OCI-LY7 (cell line): ENCODE results near the gene MFSD6. TPM values are rescaled to one million over a fixed set of nuclear protein-coding genes. Genes with fewer than 3 reads are reported as not detected.

Experiments used
- BruUV-seq: library from RNA; stranded (reverse); fragments of 400-500 nt; replicated peaks from 2 replicates; lab custom pipeline; 2021; lab: Mats Ljungman, UMichigan
- CTCF ChIA-PET: fragments of 300-600 bp; sonication (Branson Sonifier 250); formaldehyde crosslinking; loops from one replicate; lab custom pipeline; 2022; ENCODE audit warnings: antibody characterized with exemption; ENCODE audit not compliant: unreplicated experiment; lab: Charles Lee
- POLR2A ChIA-PET: fragments of 300-600 bp; sonication (Branson Sonifier 250); formaldehyde crosslinking; loops from one replicate; lab custom pipeline; 2022; ENCODE audit warnings: antibody characterized with exemption; lab: Charles Lee
- DNase-seq: peaks from one replicate; pipeline ENCODE4 v3.0.0-alpha.2; 2015; ENCODE audit warnings: low spot score
- H2AFZ ChIP-seq: fragments of 200-600 bp; sonication (generic), shearing (Covaris generic); 2 replicates; pipeline ENCODE4 v1.6.1; 2014; ENCODE audit warnings: mild to moderate bottlenecking, antibody characterized with exemption, low read length, moderate library complexity
- H3K27ac ChIP-seq: fragments of 200-600 bp; sonication (generic); 2 replicates; pipeline ENCODE4 v1.5.1; 2014; ENCODE audit warnings: mixed run types, low read depth, mild to moderate bottlenecking, moderate library complexity, low read length, inconsistent platforms; ENCODE audit not compliant: poor library complexity, severe bottlenecking
- H3K36me3 ChIP-seq: fragments of 200-600 bp; sonication (generic); 2 replicates; pipeline ENCODE4 v1.6.1; 2014; ENCODE audit warnings: mild to moderate bottlenecking, antibody characterized with exemption, low read length, moderate library complexity, mixed read lengths; ENCODE audit not compliant: insufficient read depth
- H3K4me1 ChIP-seq: fragments of 200-600 bp; sonication (generic); 2 replicates; pipeline ENCODE4 v1.5.1; 2014; ENCODE audit warnings: mild to moderate bottlenecking, low read length; ENCODE audit not compliant: insufficient read depth, poor library complexity, severe bottlenecking
- H3K4me2 ChIP-seq: fragments of 200-600 bp; sonication (generic); 2 replicates; pipeline ENCODE4 v1.6.1; 2014; ENCODE audit warnings: mild to moderate bottlenecking, low read length
- H3K4me3 ChIP-seq: fragments of 200-600 bp; sonication (generic); 2 replicates; pipeline ENCODE4 v1.5.1; 2014; ENCODE audit warnings: mild to moderate bottlenecking, low read depth, low read length; ENCODE audit not compliant: poor library complexity, severe bottlenecking
- H3K79me2 ChIP-seq: fragments of 200-600 bp; sonication (generic); 2 replicates; pipeline ENCODE4 v1.6.1; 2016; ENCODE audit warnings: low read depth, mild to moderate bottlenecking, low read length, moderate library complexity, mixed read lengths; ENCODE audit not compliant: insufficient read depth
- H3K9me2 ChIP-seq: fragments of 200-600 bp; sonication (generic); 2 replicates; pipeline ENCODE4 v1.6.1; 2016; ENCODE audit warnings: mild to moderate bottlenecking, low read length, mixed read lengths; ENCODE audit not compliant: insufficient read depth
- H3K9me3 ChIP-seq: fragments of 200-600 bp; sonication (generic); 2 replicates; pipeline ENCODE4 v1.6.1; 2014; ENCODE audit warnings: mild to moderate bottlenecking, mixed run types, low read length, mixed read lengths
- H4K20me1 ChIP-seq: fragments of 200-600 bp; sonication (generic); 2 replicates; pipeline ENCODE4 v1.6.1; 2014; ENCODE audit warnings: mild to moderate bottlenecking, antibody characterized with exemption, low read length, moderate library complexity, mixed read lengths; ENCODE audit not compliant: insufficient read depth
- EZH2phosphoT487 ChIP-seq: fragments of 200-600 bp; sonication (generic); IDR thresholded peaks from 2 replicates; pipeline ENCODE4 v1.6.1; 2018; ENCODE audit warnings: low read depth, borderline replicate concordance, mild to moderate bottlenecking, mixed run types, antibody characterized with exemption, low read length, moderate library complexity, mixed read lengths
- intact Hi-C: fragments of 100-400 bp; cut with micrococcal nuclease; formaldehyde crosslinking; loops from one replicate; pipeline ENCODE4 v1.10.0; 2022; ENCODE audit not compliant: unreplicated experiment
- total RNA-seq, 2 experiments: library from RNA; depleted of rRNA in 1 of 2; stranded (reverse); fragments of >200 nt in 1 of 2; shearing (Covaris generic) in 1 of 2; gene quantifications; 2 replicates each; pipeline ENCODE4 v1.2.3, GENCODE V29; 2014 to 2022
- TF ChIP-seq, protein P1 (sequence below): fragments of 200-600 bp; sonication (generic); conservative IDR thresholded peaks from 2 replicates; pipeline ENCODE4 v1.5.1; 2014; ENCODE audit warnings: mild to moderate bottlenecking, antibody characterized with exemption, low read length, moderate library complexity, mixed read lengths

Gene MFSD6
- total RNA-seq, 2 experiments from 2014 or later: 8.3 to 19.5 TPM

DNA sequence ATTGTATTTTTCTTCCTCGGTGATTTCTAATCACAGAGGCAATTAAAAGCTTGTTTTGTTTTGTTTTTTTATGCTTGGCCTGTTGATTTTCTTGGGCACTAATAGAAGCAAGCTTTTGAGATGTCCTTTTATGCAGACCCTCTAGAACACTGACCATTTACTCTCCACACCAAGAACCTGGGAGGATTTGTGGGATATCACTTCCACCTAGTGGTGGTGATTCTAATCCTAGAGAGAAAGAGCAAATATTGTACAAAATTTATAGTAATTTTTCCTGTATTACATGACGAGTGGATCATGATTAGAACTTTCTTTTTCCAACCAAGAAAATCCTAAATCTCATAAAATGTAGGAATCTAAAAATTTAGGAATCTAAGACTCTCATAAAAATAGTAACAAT, 102.9 kb downstream of the MFSD6 start:
- H3K9me3 ChIP-seq: no peaks in the 10 kb centered on the region
- H3K79me2 ChIP-seq: no peaks in the 10 kb centered on the region
- BruUV-seq: no TSS peak
- intact Hi-C loops: loop anchor here (1.0 to 10.0 kb wide), 2 partner anchors 128 to 426 kb away; no protein-coding TSS in a partner anchor
- H4K20me1 ChIP-seq: no peaks in the 10 kb centered on the region
- POLR2A ChIA-PET: interaction anchor here (0.8 to 1.2 kb wide), 2 partner anchors 53 to 65 kb away, joined by 3 read pairs; no protein-coding TSS in a partner anchor
- H3K27ac ChIP-seq: no peak overlapping the region
- CTCF ChIA-PET: no interaction called here
- no peaks in the 10 kb centered on the region for H3K9me2 ChIP-seq
- no peak overlapping the region for H3K4me3 ChIP-seq
- peaks cover 30% of the 10 kb centered on the region for H3K36me3 ChIP-seq
- DNase-seq: peak; percentile 7
- no peak for TF ChIP-seq EZH2phosphoT487
- TF ChIP-seq, protein P1, sequence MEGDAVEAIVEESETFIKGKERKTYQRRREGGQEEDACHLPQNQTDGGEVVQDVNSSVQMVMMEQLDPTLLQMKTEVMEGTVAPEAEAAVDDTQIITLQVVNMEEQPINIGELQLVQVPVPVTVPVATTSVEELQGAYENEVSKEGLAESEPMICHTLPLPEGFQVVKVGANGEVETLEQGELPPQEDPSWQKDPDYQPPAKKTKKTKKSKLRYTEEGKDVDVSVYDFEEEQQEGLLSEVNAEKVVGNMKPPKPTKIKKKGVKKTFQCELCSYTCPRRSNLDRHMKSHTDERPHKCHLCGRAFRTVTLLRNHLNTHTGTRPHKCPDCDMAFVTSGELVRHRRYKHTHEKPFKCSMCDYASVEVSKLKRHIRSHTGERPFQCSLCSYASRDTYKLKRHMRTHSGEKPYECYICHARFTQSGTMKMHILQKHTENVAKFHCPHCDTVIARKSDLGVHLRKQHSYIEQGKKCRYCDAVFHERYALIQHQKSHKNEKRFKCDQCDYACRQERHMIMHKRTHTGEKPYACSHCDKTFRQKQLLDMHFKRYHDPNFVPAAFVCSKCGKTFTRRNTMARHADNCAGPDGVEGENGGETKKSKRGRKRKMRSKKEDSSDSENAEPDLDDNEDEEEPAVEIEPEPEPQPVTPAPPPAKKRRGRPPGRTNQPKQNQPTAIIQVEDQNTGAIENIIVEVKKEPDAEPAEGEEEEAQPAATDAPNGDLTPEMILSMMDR: peak; percentile 70
- no peak overlapping the region for H3K4me2 ChIP-seq
- no peak overlapping the region for H2AFZ ChIP-seq
- peaks cover 13% of the 10 kb centered on the region for H3K4me1 ChIP-seq

DNA sequence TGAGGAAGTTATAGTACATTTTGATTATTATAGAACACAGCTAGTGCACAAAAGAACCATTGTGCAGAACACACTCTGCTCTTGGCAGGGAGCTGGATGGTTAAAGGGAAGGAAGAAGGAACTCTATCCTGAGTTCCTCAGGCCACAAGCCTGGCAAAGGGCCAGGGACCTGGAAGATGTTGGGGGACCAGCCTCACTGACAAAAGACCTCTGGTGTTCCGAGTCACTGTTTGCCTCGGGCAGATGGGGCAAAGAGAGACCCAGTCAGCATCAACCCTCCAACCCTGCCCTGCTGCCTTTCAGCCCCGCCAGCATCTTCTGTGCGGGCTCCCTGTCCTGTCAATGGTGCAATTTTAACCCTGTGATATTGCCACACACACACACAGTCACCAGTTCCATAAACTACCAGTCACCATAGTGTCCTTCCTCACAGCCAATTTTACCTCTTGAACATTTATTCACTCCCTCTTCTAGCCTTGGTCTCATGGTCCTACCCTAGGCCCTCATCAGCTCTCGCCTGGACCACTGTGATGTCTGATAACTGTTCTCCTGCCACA, 104.5 kb downstream of the MFSD6 start:
- H3K9me2 ChIP-seq: no peaks in the 10 kb centered on the region
- H3K79me2 ChIP-seq: no peaks in the 10 kb centered on the region
- peaks cover 31% of the 10 kb centered on the region for H3K36me3 ChIP-seq
- ChIA-PET CTCF (no interaction called here), POLR2A (interaction anchor here (0.8 to 1.1 kb wide), 2 partner anchors 32 to 45 kb away, joined by 3 to 4 read pairs; no protein-coding TSS in a partner anchor)
- intact Hi-C loops: loop anchor here (10.0 kb wide), 1 partner anchor 428 kb away; no protein-coding TSS in a partner anchor
- H4K20me1 ChIP-seq: no peaks in the 10 kb centered on the region
- no peak overlapping the region for H3K4me3 ChIP-seq
- peaks cover 1% of the 10 kb centered on the region for H3K4me1 ChIP-seq
- no peak overlapping the region for H2AFZ ChIP-seq
- no peak overlapping the region for H3K27ac ChIP-seq
- TF ChIP-seq, protein P1: no peak
- no peak for TF ChIP-seq EZH2phosphoT487
- no peak overlapping the region for H3K4me2 ChIP-seq
- no TSS peak for BruUV-seq
- H3K9me3 ChIP-seq: no peaks in the 10 kb centered on the region
- no peak for DNase-seq

DNA sequence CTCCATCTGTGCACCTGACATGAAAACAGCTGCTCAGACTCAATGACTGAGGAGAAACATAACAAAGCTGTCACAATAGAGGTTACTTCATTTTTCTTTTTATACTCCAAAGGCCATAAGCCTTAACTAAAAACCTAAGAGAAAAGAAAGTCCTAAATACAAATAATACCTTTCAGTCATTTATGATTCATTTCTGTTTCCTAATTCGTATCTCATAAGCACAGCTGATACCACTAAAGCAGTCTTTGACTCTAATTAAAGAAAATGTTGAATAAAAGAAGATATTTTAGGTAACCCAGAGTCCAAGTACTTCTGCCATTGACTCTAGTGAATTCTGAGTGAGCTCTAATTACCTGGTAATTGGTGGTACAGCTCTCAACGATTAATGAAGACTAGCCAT, 105.7 kb downstream of the MFSD6 start:
- H3K9me3 ChIP-seq: no peaks in the 10 kb centered on the region
- no peaks in the 10 kb centered on the region for H3K79me2 ChIP-seq
- no peak for TF ChIP-seq EZH2phosphoT487
- TF ChIP-seq, protein P1: no peak
- CTCF ChIA-PET: no interaction called here
- H3K27ac ChIP-seq: no peak overlapping the region
- H4K20me1 ChIP-seq: no peaks in the 10 kb centered on the region
- peaks cover 29% of the 10 kb centered on the region for H3K36me3 ChIP-seq
- H3K4me2 ChIP-seq: no peak overlapping the region
- intact Hi-C loops: loop anchor here (10.0 kb wide), 1 partner anchor 429 kb away; no protein-coding TSS in a partner anchor
- BruUV-seq: no TSS peak
- H3K4me3 ChIP-seq: no peak overlapping the region
- no peaks in the 10 kb centered on the region for H3K4me1 ChIP-seq
- H2AFZ ChIP-seq: no peak overlapping the region
- POLR2A ChIA-PET: interaction anchor here (0.6 to 1.0 kb wide), 3 partner anchors 10 to 401 kb away, joined by 3 to 5 read pairs (median 4); no protein-coding TSS in a partner anchor
- no peak for DNase-seq
- no peaks in the 10 kb centered on the region for H3K9me2 ChIP-seq
